Gastrocnemius medialis (tissue), 4 donors: ENCODE data around the gene AGPAT3. TPM values are rescaled to one million over a fixed set of nuclear protein-coding genes. Genes with fewer than 3 reads are reported as not detected.
A peak's percentile ranks its signal among the peaks of the same experiment; 100 is the strongest.

Experiments
- ATAC-seq, 2 donors: fragments of 150-250 bp; one replicate each; pipeline ENCODE4 v1.9.1; 2016
- DNase-seq, 2 donors: peaks; one replicate each; pipeline ENCODE4 v3.0.0-alpha.2; 2019
- H3K27ac ChIP-seq, 4 donors: fragments of 200-600 bp; sonication (generic); 1 replicate in 1 of 4; 2 replicates in 3 of 4; pipeline ENCODE4 v1.5.1; 2016 to 2018; ENCODE audit warnings: mild to moderate bottlenecking in 2 of 4, moderate library complexity in 1 of 4
- H3K27me3 ChIP-seq, 3 donors: fragments of 200-600 bp; sonication (generic) in 2 of 3; 1 replicate in 1 of 3; 2 replicates in 2 of 3; pipeline versions ENCODE4 v1.5.1 to v1.6.0; 2016 to 2019; ENCODE audit warnings: mild to moderate bottlenecking in 1 of 3, moderate library complexity in 1 of 3
- H3K36me3 ChIP-seq, 2 donors: fragments of 200-600 bp; sonication (generic) in 1 of 2; one replicate each; pipeline ENCODE4 v1.5.1; 2017 to 2018
- H3K4me1 ChIP-seq, 2 donors: fragments of 200-600 bp; sonication (generic) in 1 of 2; one replicate each; pipeline ENCODE4 v1.5.1; 2016 to 2017; ENCODE audit warnings: mild to moderate bottlenecking in 2 of 2
- H3K4me3 ChIP-seq, 4 donors: fragments of 200-600 bp; sonication (generic) in 3 of 4; 1 replicate in 1 of 4; 2 replicates in 3 of 4; pipeline ENCODE4 v1.5.1; 2016 to 2019; ENCODE audit warnings: mild to moderate bottlenecking in 2 of 4
- H3K9me3 ChIP-seq, 3 donors: fragments of 200-600 bp; sonication (generic) in 2 of 3; 1 replicate in 1 of 3; 2 replicates in 2 of 3; pipeline ENCODE4 v1.5.1; 2016 to 2019
- CTCF ChIP-seq, 5 experiments: fragments of 450-650 bp in 3 of 5; fragments of 200-600 bp in 2 of 5; sonication (generic) in 2 of 5; IDR thresholded peaks in 4 of 5; conservative IDR thresholded peaks in 1 of 5; 1 replicate in 4 of 5; 2 replicates in 1 of 5; pipeline ENCODE4 v1.5.1; 2016 to 2019; ENCODE audit warnings: antibody characterized with exemption in 5 of 5, mild to moderate bottlenecking in 3 of 5, moderate library complexity in 3 of 5
- POLR2A ChIP-seq, 2 donors: fragments of 450-650 bp; IDR thresholded peaks; one replicate each; pipeline ENCODE4 v1.6.1; 2017; ENCODE audit warnings: antibody characterized with exemption in 2 of 2, mild to moderate bottlenecking in 2 of 2, moderate library complexity in 2 of 2
- in situ Hi-C, 4 donors: fragments of 200-750 bp; cut with MboI; loops; one replicate each; pipeline versions ENCODE4 v1.15.0 to v1.8.0; 2017; ENCODE audit warnings: low sequenced_read_pairs in 4 of 4
- intact Hi-C: fragments of 100-400 bp; cut with DNase I; formaldehyde crosslinking; loops from one replicate; pipeline ENCODE4 v1.15.1; 2023; ENCODE audit warnings: low total_unique reads
- total RNA-seq, 4 donors: library from RNA; depleted of rRNA; stranded (reverse); fragments of >200 nt; gene quantifications; one replicate each; pipeline versions ENCODE4 v1.1.0 to v1.2.3, GENCODE V29; 2016

Gene AGPAT3, protein sequence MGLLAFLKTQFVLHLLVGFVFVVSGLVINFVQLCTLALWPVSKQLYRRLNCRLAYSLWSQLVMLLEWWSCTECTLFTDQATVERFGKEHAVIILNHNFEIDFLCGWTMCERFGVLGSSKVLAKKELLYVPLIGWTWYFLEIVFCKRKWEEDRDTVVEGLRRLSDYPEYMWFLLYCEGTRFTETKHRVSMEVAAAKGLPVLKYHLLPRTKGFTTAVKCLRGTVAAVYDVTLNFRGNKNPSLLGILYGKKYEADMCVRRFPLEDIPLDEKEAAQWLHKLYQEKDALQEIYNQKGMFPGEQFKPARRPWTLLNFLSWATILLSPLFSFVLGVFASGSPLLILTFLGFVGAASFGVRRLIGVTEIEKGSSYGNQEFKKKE
- 100 to 1,000 TPM in 1 of 4 donors, 10 to 100 TPM in 3; 44.2 to 102 (median 59.3) TPM for total RNA-seq

- Histone ChIP-seq H3K4me3 (peak within 1 kb of the TSS; percentile 68 to 76 (median 68)), H3K27ac (peak within 1 kb of the TSS; percentile 91 to 96 (median 92)), H3K36me3 (no peaks in the 10 kb centered on the region), H3K4me1 (peaks cover 40 to 41% of the 10 kb centered on the region in 2 donors), H3K9me3 (no peaks in the 10 kb centered on the region), H3K27me3 (no peaks in the 10 kb centered on the region)
- no peak for TF ChIP-seq POLR2A (IDR thresholded peaks at IDR 0.05)
- no peak for TF ChIP-seq CTCF (IDR thresholded peaks at IDR 0.05 in 4 of 5, conservative IDR thresholded peaks at IDR 0.05 in 1 of 5)
- ATAC-seq = peak; percentile 20 to 29
- DNase-seq = no peak
- intact Hi-C loops (loop anchor here (1.0 to 5.0 kb wide), 3 partner anchors 38 to 74 kb away; no protein-coding TSS in a partner anchor), in situ Hi-C loops (no loop called here)
Measured at GRCh38 chr21:43864962-43865539, at the start of gene AGPAT3. AGPAT3 (plus strand) TSS chr21:43865223; CDS start chr21:43959682, 94,459 bp downstream.

DNA sequence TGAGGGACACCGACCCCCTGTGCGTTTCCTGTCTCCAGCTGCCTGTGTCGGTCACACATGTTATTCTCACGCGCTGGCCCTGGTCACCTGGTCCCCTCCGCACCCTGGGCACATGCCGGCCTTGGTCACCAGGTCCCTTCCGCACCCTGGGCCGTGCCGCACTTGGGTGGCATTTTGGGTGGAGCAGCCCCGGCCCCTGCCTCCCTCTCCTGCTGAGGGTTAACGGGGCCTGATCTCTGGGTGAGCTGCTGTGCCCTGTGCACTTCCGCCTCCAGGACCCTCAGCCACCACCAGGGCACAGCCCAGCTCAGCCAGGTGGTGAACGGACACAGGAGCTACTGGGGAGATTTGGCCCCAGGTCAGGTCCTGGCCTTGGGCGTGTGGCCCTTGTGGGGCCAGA is 49.0 kb upstream of the AGPAT3 start:
- no peak for TF ChIP-seq CTCF (IDR thresholded peaks at IDR 0.05 in 4 of 5, conservative IDR thresholded peaks at IDR 0.05 in 1 of 5)
- TF ChIP-seq POLR2A (IDR thresholded peaks at IDR 0.05) = no peak
- ATAC-seq = no peak
- intact Hi-C loops = no loop called here
- H3K9me3 ChIP-seq = no peaks in the 10 kb centered on the region
- H3K27me3 ChIP-seq = no peaks in the 10 kb centered on the region
- DNase-seq = no peak
- no peaks in the 10 kb centered on the region for H3K36me3 ChIP-seq
- peaks cover 16% of the 10 kb centered on the region in 2 donors for H3K4me1 ChIP-seq
- in situ Hi-C loops = loop anchor here in 1 of 4 donors (25.0 kb wide), 1 partner anchor 104 kb away; the partner anchor contains the start of gene PDXK
- H3K4me3 ChIP-seq = no peak overlapping the region
- no peak overlapping the region for H3K27ac ChIP-seq

GRCh38 chr21:43816611-43817071 is 48.4 kb upstream of the AGPAT3 start:
- no peaks in the 10 kb centered on the region for H3K9me3 ChIP-seq
- H3K4me1 ChIP-seq = peaks cover 10% of the 10 kb centered on the region in 2 donors
- DNase-seq = no peak
- in situ Hi-C loops = loop anchor here in 1 of 4 donors (25.0 kb wide), 1 partner anchor 104 kb away; the partner anchor contains the start of gene PDXK
- no peak overlapping the region for H3K27ac ChIP-seq
- H3K4me3 ChIP-seq = no peak overlapping the region
- intact Hi-C loops = no loop called here
- H3K36me3 ChIP-seq = no peaks in the 10 kb centered on the region
- no peak for ATAC-seq
- H3K27me3 ChIP-seq = no peaks in the 10 kb centered on the region
- TF ChIP-seq POLR2A (IDR thresholded peaks at IDR 0.05) (no peak), CTCF (IDR thresholded peaks at IDR 0.05 in 4 of 5, conservative IDR thresholded peaks at IDR 0.05 in 1 of 5) (no peak)

DNA sequence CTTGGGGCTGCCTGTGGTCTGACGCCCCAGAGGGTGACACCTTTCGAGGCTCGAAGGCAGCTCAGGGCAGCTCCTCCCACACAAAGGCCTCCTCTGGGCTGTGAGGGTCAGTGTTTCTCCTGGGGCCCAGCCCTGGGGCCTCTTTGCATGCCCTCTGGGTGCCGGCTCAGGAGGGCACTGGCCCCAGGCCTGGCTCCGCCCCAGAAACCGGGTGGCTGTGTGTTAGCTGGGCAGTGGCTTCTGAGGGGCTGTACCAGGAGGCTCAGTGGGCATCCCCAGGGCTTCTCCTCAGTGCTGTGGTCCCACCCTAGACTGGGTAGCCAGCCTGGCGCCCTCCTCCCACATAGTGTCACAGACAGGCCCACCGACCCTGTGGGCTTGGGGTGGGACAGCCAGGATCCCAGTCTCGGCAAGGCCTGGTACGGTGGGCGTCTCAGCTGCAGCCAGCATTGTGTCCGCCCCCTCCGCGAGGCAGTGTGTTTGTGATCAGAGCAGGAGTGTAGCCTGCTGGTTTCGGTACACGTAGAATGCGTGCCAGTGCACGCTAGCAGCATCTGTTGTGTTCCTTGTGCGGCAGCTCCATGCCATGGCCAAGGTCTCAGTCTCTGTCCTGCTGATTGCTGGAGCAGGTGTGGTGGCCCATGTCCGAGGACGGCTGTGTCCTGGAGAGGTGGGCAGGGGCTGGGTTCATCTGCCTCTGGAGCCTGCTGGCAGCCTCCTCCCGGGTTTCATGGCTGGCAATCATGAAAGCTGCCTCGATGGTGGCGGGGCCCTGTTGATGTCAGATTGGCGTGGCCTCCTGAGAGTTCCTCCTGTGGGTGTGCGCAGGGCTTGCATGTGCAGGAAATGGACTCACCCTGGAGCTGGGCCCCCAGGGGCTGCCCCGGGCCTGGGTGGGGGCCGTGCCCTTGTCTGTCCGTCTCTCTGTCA is 47.6 kb upstream of the AGPAT3 start:
- Histone ChIP-seq H3K27ac (no peak overlapping the region), H3K9me3 (no peaks in the 10 kb centered on the region), H3K4me1 (peaks cover 2% of the 10 kb centered on the region in 2 donors), H3K27me3 (no peaks in the 10 kb centered on the region), H3K36me3 (no peaks in the 10 kb centered on the region), H3K4me3 (no peak overlapping the region)
- in situ Hi-C loops (loop anchor here in 1 of 4 donors (25.0 kb wide), 1 partner anchor 105 kb away; the partner anchor contains the start of gene PDXK), intact Hi-C loops (no loop called here)
- no peak for TF ChIP-seq POLR2A (IDR thresholded peaks at IDR 0.05)
- no peak for TF ChIP-seq CTCF (IDR thresholded peaks at IDR 0.05 in 4 of 5, conservative IDR thresholded peaks at IDR 0.05 in 1 of 5)
- DNase-seq (no peak), ATAC-seq (no peak)
